Stimulated activated CD8-positive, alpha-beta memory T cell treated with anti-CD3 and anti-CD28 coated beads, Interleukin-7, amount 100 ng/mL, for 4 hours (primary cell): ENCODE measurements around the gene NEXN.

Experiments
- DNase-seq, 2 donors: peaks; one replicate each; pipeline ENCODE4 v3.0.0-alpha.2; 2020; ENCODE audit warnings: low read depth in 2 of 2

Gene NEXN

GRCh38 chr1:77888081-77888780, at the start of gene NEXN:
TSS of gene NEXN (plus strand) at chr1:77888624. CDS start at chr1:77916107, 27,483 bp downstream.
- DNase-seq, result no peak

- DNase-seq, result no peak
Measured at GRCh38 chr1:77841574-77841973, 46.9 kb upstream of the NEXN start.

DNA sequence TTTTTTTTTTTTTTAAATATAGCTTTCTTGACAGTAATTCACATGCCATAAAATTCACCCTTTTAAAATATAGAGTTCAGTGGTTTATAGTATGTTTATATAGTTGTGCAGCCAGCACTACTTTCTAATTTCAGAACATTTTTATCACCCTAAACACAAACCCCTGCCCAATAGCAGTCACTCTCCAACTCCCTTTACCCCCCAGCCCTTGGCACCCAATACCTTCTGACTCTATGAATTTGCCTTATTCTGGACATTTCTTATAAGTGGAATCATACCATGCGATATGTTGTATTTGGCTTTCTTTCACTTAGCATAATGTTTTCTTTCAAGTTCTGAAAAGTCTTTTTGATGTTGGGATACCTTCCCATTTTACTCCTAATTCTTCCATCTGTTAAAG, 42.5 kb upstream of the NEXN start:
- no peak for DNase-seq

- no peak for DNase-seq
Measured at GRCh38 chr1:77846966-77847365, 41.5 kb upstream of the NEXN start.

GRCh38 chr1:77847621-77848080, 40.8 kb upstream of the NEXN start:
- no peak for DNase-seq

DNA sequence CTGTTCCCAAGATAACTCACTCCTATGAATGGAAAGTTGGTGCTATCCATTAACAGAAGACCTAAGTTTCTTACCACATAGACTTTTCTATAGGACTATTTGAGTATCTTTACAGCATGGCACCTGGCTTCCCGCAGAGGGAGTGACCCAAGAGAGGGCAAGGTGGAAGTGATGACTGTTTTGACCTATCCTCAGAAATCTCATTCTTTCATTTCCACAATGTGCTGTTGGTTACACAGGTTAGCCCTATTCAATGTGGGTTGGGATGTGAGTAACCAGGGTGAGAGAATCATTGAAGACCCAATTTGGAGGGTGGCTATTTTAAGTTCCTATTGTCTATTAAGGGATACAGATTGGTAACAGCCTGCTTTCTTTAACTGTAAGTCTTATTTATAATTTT, 38.3 kb upstream of the NEXN start:
- no peak for DNase-seq

- no peak for DNase-seq
Measured at GRCh38 chr1:77857552-77857951, 30.9 kb upstream of the NEXN start.

GRCh38 chr1:77858725-77859124, 29.7 kb upstream of the NEXN start:
- no peak for DNase-seq

DNA sequence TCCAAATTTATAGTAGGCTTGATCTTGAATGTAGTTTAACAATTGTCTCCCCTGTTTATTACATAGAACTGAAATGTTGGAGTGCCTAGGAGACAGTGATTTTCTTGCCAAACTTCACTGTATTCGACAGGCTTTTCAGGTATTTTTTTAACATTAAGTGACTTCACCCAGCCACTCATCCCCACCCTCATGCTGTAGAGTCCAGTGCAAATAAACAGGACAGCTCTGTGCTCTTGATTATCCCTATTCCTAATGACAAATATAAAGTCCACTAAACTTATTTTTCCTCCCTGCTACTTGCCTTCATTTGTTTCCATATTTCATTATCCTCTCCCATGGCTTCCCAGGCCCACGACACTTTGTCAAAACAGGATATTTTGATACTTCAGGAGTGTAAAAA, 29.2 kb upstream of the NEXN start:
- no peak for DNase-seq

DNA sequence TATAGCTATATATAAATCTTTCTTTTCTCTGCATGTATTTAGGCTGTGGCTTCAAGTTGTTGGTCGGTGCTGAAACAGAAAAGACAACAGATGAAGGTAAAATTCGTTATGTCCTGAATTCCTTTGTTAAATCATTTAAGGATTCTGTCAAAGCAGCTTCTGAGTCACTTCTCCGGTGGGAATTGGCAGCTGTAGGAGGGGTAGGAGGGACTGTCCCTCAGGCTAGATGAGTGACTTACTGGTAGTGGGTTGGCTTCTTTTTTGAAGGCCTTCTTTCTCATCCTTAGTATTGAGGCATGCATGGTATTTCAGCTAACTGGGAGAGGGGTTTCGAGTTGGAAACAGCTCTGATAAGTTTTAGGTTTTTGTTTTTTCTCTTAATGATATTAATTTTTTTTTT, 22.1 kb upstream of the NEXN start:
- DNase-seq, result no peak

- DNase-seq, result no peak
Measured at GRCh38 chr1:77872645-77873044, 15.8 kb upstream of the NEXN start.

GRCh38 chr1:77873461-77873860, 15.0 kb upstream of the NEXN start:
- DNase-seq, result no peak

GRCh38 chr1:77874804-77875445, 13.5 kb upstream of the NEXN start:
- no peak for DNase-seq

GRCh38 chr1:77876884-77877283, 11.5 kb upstream of the NEXN start:
- DNase-seq, result no peak

DNA sequence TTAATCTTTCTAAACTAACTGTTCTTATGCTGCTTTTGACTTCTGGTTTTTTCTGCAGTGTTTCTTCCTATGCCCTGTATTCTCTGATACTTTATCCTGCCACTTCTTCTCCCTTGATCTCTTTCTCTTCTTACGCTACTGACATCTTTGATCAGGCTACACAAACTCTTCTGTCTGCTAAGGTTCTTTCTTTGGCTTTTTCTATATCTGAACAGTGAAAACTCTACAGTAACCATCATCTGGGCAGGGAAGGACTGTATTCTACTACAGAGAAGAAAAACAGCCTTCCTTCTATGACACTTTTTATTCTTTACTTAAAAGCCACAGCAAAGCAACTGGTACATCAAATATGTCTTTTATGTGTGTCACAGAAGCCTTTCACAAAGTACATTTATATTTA, 7.4 kb upstream of the NEXN start:
- DNase-seq, result no peak

DNA sequence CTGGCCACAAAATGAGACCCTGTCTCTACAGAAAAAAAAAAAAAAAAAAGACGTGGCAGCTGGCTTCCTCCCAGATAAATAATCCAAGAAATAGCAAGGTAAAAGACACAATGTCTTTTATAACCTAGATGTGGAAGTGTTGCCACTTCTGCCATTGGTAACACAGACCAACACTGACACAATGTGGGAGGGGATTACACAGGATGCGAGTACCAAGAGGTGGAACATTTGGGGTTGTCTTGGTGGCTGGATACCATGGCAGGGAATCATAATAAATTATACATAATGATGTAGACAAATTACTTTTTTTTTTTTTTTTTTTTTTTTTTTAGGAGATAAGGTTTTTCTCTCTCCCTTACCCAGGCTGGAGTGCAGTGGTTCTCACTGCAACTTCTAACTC, 6.0 kb upstream of the NEXN start:
- no peak for DNase-seq

DNA sequence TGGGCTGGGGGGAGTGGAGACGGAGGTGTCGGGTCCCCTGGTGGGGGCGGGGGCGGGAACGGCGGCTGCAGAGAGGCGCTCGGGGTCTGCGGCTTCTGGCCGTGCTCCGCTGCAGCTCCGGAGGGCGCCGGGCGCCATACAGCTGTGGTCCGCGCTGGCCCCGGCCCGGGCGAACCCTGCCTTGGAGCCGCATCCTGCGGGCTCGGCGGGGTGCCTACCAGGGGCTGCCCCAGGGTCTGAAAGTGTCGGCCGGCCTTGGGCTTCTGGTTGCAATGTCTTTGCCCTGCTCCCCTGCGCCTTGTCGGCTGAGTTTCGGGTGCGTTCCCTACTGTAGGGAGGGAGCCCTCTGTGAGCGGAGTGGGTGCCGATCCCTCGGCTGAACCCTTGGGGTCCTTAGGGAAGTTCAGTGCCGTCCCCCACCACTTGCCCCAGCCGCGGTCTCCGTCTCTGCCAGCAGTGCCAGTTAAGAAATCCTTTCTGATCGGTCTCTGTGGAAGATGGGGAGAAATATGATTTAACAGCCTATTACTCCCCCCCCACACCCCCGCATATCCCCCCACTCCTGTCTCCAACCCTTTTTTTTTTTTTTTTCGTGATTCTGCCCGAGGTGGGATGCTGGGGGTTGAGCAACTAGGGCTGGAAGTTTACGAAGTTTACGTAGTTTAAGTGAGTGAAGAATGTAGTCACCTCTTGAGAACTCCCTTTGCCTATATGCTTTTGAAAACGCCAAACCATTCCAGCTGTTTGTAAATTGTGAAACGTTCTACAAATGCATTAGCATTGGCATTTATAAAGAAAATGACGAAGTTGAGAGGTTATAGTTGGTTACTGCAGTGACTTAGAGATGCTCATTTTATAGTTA, 588 bp downstream of the NEXN start:
- peak in 1 of 2 donors; percentile 9 for DNase-seq

- DNase-seq, result no peak
Measured at GRCh38 chr1:77889671-77890070, 1.2 kb downstream of the NEXN start.

- no peak for DNase-seq
Measured at GRCh38 chr1:77891200-77891599, 2.8 kb downstream of the NEXN start.

DNA sequence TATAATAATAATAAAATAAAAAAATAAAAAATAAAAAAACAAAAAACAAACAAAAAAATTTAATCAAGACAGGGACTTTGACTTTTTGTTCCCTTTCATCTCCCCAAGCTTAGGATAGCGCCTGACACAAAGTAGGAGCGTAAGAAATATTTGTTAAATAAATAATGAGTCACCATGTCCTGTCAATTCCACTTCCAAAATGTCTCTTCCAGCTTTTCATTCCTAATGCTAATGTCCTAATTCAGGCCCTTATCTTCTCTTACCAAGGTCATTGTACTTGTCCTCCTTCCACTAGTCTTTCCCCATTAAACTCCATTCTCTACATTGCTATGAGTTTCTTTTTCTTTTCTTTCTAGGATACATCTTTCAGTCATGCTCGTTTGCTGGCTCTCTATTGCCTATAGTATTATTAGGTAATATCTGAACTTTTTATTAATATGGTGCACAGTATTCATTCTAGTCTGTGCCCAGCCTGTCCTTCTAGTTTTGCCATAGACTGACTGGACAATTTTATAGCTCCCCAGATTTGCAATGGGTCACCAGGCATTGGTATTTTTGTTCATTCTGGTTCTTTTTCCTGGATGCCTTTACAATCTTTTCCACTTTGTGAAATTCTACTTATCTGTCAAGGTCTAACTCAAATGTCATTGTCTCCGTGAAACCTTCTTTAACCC, 11.4 kb downstream of the NEXN start:
- DNase-seq, result no peak

DNA sequence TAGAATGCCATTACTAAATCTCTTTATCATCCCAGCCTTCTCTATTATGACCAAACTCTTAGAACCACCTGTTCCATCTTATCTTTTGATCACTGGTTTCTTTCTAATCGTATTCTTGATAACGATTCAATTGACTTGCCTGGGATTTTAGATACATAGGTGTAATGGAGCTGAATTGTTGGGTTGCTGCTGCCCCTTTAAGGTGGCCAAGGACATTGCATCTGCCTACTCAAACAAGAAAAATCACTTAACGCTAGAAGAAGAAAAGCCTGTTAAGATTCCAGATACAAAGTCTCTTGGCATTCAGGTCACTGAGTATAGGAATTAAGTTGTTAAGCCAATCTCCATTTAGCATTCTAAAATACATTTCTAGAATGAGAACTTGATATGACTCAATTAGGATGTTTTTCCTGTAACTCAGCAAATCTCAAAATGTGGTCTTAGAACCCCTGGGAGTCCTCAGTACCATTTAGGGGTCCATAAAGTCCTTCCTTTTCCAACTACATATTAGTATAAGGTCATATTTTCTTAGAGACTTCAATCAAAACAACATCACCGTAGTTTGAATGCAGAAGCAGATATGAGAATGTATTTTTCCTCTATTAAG, 12.4 kb downstream of the NEXN start:
- no peak for DNase-seq

DNA sequence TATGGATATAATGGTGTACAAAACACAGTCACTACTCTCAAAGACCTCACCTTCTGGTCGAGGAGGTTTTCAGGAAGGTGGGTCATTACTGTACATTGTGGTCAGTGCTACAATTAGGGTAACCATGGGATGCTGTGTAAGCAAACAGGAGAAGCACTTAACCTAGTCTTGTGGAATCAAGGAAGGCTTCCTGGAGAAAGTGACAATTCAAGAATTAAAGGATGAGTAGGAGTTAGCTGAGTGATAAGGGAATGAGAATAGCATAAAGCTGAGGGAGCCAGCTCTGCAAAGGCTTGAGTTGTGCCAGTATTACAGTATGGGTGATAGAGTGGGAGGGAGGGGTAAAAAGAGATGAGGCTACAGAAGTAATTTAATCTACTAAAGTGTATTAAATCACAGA, 17.2 kb downstream of the NEXN start:
- no peak for DNase-seq
